Measurements from ENCODE around the gene PARVB.

DNA sequence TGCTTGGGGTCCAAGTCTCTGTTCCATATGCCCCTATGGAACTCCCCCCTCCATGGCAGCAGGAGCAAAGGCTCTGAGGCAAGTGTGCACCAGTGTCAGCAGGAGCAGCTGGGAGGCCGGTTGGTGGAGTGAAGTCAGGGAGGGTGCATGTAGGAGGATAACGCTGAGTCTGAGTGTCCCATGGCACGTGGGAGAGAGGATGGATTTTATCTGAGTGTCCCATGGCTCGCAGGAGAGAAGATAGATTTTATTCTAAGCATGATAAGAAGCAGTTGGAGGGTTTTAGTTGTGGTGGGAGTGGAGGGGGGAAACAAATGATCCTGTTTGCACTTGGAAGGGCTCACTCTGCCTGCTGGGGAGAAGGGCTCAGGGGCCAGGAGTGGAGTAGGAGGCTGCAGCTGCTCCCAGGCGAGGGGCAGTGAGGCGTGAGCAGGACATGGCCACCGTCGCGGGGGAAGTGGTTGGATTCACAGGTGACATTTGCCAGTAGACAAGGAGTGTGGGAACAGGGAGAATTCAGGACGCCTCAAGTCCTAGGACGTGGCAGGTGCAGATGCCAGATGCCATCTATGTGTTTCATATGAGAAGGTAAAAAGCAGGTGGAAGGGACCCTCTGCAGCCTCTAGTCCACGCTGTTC lies 123.0 kb downstream of the PARVB start:
- TF ChIP-seq, protein P1, sequence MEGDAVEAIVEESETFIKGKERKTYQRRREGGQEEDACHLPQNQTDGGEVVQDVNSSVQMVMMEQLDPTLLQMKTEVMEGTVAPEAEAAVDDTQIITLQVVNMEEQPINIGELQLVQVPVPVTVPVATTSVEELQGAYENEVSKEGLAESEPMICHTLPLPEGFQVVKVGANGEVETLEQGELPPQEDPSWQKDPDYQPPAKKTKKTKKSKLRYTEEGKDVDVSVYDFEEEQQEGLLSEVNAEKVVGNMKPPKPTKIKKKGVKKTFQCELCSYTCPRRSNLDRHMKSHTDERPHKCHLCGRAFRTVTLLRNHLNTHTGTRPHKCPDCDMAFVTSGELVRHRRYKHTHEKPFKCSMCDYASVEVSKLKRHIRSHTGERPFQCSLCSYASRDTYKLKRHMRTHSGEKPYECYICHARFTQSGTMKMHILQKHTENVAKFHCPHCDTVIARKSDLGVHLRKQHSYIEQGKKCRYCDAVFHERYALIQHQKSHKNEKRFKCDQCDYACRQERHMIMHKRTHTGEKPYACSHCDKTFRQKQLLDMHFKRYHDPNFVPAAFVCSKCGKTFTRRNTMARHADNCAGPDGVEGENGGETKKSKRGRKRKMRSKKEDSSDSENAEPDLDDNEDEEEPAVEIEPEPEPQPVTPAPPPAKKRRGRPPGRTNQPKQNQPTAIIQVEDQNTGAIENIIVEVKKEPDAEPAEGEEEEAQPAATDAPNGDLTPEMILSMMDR (IDR thresholded peaks at IDR 0.05; ENCODE audit: low read depth, low read length): no peak
- no peak for TF ChIP-seq EZH2phosphoT487 (IDR thresholded peaks at IDR 0.05; ENCODE audit: low read depth)
